ENCODE data around the gene WNT7B.

Gene WNT7B

DNA sequence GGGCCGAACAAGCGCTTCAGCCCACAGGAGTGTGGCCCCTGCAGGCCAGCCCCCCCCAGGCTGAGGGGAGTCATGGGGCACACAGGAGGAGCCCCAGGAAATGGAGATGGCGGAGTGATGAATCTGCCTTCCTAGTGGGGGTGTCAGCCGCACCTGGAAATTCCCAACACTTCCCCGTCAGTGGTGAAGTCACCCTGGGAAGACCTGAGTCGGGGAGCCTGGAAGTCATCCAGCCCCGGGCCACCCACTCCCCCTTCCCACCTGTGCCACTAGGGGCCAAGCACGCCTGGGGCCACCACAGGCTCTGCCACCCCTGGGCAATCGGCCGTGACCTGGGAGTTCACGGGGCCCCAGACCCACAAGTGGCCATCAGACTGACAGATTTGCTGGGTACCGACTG is 12.6 kb downstream of the WNT7B start:
- Histone ChIP-seq H3K4me3 (ENCODE audit: low read length) (no peak overlapping the region), H3F3A (ENCODE audit: control insufficient read depth, insufficient read depth) (0 out of 2 replicates have a peak, but pooled peaks cover 3% of the 10 kb centered on the region), H3K4me1 (ENCODE audit: control insufficient read depth, low read length) (peaks cover 27% of the 10 kb centered on the region), H3K79me2 (ENCODE audit: control insufficient read depth, low read length) (no peaks in the 10 kb centered on the region), H3K27ac (ENCODE audit: low read depth, low read length) (no peak overlapping the region), H3K9me3 (ENCODE audit: control insufficient read depth, insufficient read depth, low read length) (no peaks in the 10 kb centered on the region), H3K27me3 (ENCODE audit: control insufficient read depth, low read length) (no peaks in the 10 kb centered on the region), H3K9me2 (replicated peaks; ENCODE audit: control insufficient read depth, low read length) (no peaks in the 10 kb centered on the region), H3K4me2 (ENCODE audit: low read length) (no peak overlapping the region), H4K20me1 (ENCODE audit: control insufficient read depth, insufficient read depth, low read depth, low read length) (0 out of 2 replicates have a peak, but pooled peaks cover 4% of the 10 kb centered on the region), H3K36me3 (ENCODE audit: control insufficient read depth, low read length) (no peaks in the 10 kb centered on the region)
- no peak for TF ChIP-seq EZH2phosphoT487 (IDR thresholded peaks at IDR 0.05; ENCODE audit: borderline replicate concordance, low read length)
- no peak for TF ChIP-seq CTCF (IDR thresholded peaks at IDR 0.05; ENCODE audit: low read depth, low read length, poor library complexity, severe bottlenecking)

GRCh38 chr22:45963821-45964220 is 13.1 kb downstream of the WNT7B start:
- 0 out of 2 replicates have a peak, but pooled peaks cover 3% of the 10 kb centered on the region for H3F3A ChIP-seq (ENCODE audit: control insufficient read depth, insufficient read depth)
- no peaks in the 10 kb centered on the region for H3K9me2 ChIP-seq (replicated peaks; ENCODE audit: control insufficient read depth, low read length)
- H3K4me3 ChIP-seq (ENCODE audit: low read length): no peak overlapping the region
- H3K27me3 ChIP-seq (ENCODE audit: control insufficient read depth, low read length): no peaks in the 10 kb centered on the region
- H3K79me2 ChIP-seq (ENCODE audit: control insufficient read depth, low read length): no peaks in the 10 kb centered on the region
- no peaks in the 10 kb centered on the region for H3K9me3 ChIP-seq (ENCODE audit: control insufficient read depth, insufficient read depth, low read length)
- TF ChIP-seq EZH2phosphoT487 (IDR thresholded peaks at IDR 0.05; ENCODE audit: borderline replicate concordance, low read length) (no peak), CTCF (IDR thresholded peaks at IDR 0.05; ENCODE audit: low read depth, low read length, poor library complexity, severe bottlenecking) (no peak)
- H3K4me2 ChIP-seq (ENCODE audit: low read length): no peak overlapping the region
- H3K36me3 ChIP-seq (ENCODE audit: control insufficient read depth, low read length): no peaks in the 10 kb centered on the region
- 0 out of 2 replicates have a peak, but pooled peaks cover 4% of the 10 kb centered on the region for H4K20me1 ChIP-seq (ENCODE audit: control insufficient read depth, insufficient read depth, low read depth, low read length)
- peaks cover 27% of the 10 kb centered on the region for H3K4me1 ChIP-seq (ENCODE audit: control insufficient read depth, low read length)
- H3K27ac ChIP-seq (ENCODE audit: low read depth, low read length): no peak overlapping the region

DNA sequence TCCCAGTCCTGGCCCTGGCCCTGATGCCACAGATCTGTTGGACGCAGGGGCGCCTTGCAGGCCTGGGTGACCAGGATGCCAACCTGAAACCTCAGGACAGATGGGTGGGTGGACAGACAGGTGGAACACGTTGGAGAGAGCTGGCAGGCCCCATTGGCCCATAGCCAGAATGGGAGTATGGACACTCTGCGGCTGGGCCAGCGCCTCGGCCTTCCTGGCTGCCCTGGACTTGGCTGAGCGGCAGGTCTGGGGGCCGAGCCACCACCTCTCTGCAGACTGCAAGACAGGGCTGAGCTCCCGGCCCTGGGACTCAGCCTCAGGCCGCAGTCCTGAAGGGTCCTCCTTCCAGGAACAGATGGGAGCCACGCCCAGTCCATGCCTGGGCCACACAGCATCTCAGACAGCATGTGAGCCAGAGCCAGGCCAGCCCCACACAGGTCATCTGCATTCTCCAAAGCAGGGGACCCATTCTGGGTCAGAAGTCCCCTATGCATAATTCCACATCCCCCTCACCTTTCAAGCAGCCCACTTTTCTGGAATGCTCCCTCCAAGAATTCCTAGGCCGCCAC is 14.1 kb downstream of the WNT7B start:
- Histone ChIP-seq H3F3A (ENCODE audit: control insufficient read depth, insufficient read depth) (0 out of 2 replicates have a peak, but pooled peaks cover 3% of the 10 kb centered on the region), H3K9me2 (replicated peaks; ENCODE audit: control insufficient read depth, low read length) (no peaks in the 10 kb centered on the region), H3K27me3 (ENCODE audit: control insufficient read depth, low read length) (no peaks in the 10 kb centered on the region), H3K9me3 (ENCODE audit: control insufficient read depth, insufficient read depth, low read length) (no peaks in the 10 kb centered on the region), H3K4me3 (ENCODE audit: low read length) (no peak overlapping the region), H3K79me2 (ENCODE audit: control insufficient read depth, low read length) (no peaks in the 10 kb centered on the region), H3K4me1 (ENCODE audit: control insufficient read depth, low read length) (peaks cover 27% of the 10 kb centered on the region), H3K27ac (ENCODE audit: low read depth, low read length) (no peak overlapping the region), H3K36me3 (ENCODE audit: control insufficient read depth, low read length) (no peaks in the 10 kb centered on the region), H3K4me2 (ENCODE audit: low read length) (no peak overlapping the region), H4K20me1 (ENCODE audit: control insufficient read depth, insufficient read depth, low read depth, low read length) (0 out of 2 replicates have a peak, but pooled peaks cover 4% of the 10 kb centered on the region)
- no peak for TF ChIP-seq EZH2phosphoT487 (IDR thresholded peaks at IDR 0.05; ENCODE audit: borderline replicate concordance, low read length)
- no peak for TF ChIP-seq CTCF (IDR thresholded peaks at IDR 0.05; ENCODE audit: low read depth, low read length, poor library complexity, severe bottlenecking)
